22Rv1 (cell line): Measurements from ENCODE around the gene RPP25L.

ENCODE experiments used
- H3K27ac ChIP-seq: fragments of 450-650 bp; 2 replicates; pipeline ENCODE4 v1.5.1; 2017
- CTCF ChIP-seq: fragments of 450-650 bp; IDR thresholded peaks from 2 replicates; pipeline ENCODE4 v1.5.1; 2017; ENCODE audit warnings: mild to moderate bottlenecking
- ZFX ChIP-seq: fragments of 450-650 bp; IDR thresholded peaks from 2 replicates; pipeline ENCODE4 v1.6.1; 2017; ENCODE audit warnings: antibody characterized with exemption, borderline replicate concordance

The RPP25L gene

GRCh38 chr9:34636791-34637355 lies 25.0 kb upstream of the RPP25L start:
- TF ChIP-seq CTCF (no peak), ZFX (no peak)
- peak overlapping the region; percentile 91 for H3K27ac ChIP-seq

GRCh38 chr9:34635556-34635955 lies 23.7 kb upstream of the RPP25L start:
- TF ChIP-seq CTCF (no peak), ZFX (no peak)
- H3K27ac ChIP-seq = peak overlapping the region; percentile 91

GRCh38 chr9:34634551-34635248 lies 22.8 kb upstream of the RPP25L start:
- TF ChIP-seq ZFX (no peak), CTCF (no peak)
- H3K27ac ChIP-seq = peak overlapping the region; percentile 91

GRCh38 chr9:34633851-34634550 lies 22.1 kb upstream of the RPP25L start:
- peak overlapping the region; percentile 91 for H3K27ac ChIP-seq
- peak; percentile 97 for TF ChIP-seq CTCF
- no peak for TF ChIP-seq ZFX

- H3K27ac ChIP-seq = no peak overlapping the region; the same call in 1 of the 2 replicates
- TF ChIP-seq CTCF = no peak
- no peak for TF ChIP-seq ZFX
These were observed 21.3 kb upstream of the RPP25L start for GRCh38 chr9:34633166-34633565.

- peak overlapping the region; percentile 44 for H3K27ac ChIP-seq
- TF ChIP-seq CTCF (no peak), ZFX (no peak)
These were observed 18.7 kb upstream of the RPP25L start for GRCh38 chr9:34630402-34631154.

GRCh38 chr9:34629491-34629808 lies 17.6 kb upstream of the RPP25L start:
- TF ChIP-seq ZFX = no peak
- no peak for TF ChIP-seq CTCF
- H3K27ac ChIP-seq = no peak overlapping the region
